ENCODE measurements around the gene CUL9. TPM values are rescaled to one million over a fixed set of nuclear protein-coding genes. Genes with fewer than 3 reads are reported as not detected.

The CUL9 gene
- total and polyA plus RNA-seq, 5 donors from 2014 or later, result 22.5 to 81.2 (median 24.7) TPM

DNA sequence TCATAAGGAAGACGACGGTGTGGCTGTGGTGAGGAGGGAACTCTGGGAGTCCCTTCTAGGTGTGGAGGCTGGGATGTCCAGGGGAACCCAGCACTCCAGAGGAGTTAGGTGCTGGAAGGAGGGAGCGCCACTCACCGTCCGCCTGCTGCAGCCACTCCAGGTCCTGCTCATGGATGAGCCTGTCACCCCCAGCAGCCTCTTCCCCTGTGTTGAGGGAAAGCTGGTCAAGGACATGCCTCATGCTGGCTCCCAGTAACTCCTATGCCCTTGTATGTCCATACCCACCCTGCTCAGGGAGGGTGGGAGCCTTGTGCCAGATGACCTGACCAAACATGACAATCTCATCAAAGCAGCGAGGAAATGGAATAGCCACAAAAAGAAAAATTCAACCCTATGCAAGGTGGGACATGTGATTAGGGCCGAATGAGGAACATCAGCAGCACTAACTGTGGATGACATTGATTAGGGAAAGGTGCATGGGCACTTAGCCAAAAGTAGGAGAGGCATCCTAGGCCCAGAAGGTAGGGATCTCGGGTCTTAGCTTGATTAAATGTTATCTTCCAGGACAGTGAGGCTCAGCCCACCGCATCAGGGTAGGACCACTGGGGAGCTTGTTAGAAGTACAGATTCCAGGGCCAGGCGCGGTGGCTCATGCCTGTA, 44.3 kb downstream of the CUL9 start:
- no peak for DNase-seq
- Histone ChIP-seq H3K27me3 (ENCODE audit: control insufficient read depth, insufficient read depth, low read length) (no peaks in the 10 kb centered on the region), H3K4me3 (ENCODE audit: low read depth, low read length) (no peak overlapping the region), H3K27ac (ENCODE audit: insufficient read depth, low read length, poor library complexity, severe bottlenecking) (peak overlapping the region; percentile 99), H3K36me3 (ENCODE audit: control insufficient read depth, insufficient read depth, low read length) (no peaks in the 10 kb centered on the region), H3K9me3 (ENCODE audit: control insufficient read depth in 2 of 2, low read length in 2 of 2) (no peaks in the 10 kb centered on the region), H3K4me1 (ENCODE audit: control insufficient read depth, insufficient read depth, low read length, poor library complexity, severe bottlenecking) (peaks cover 63% of the 10 kb centered on the region)
- Mint-ChIP-seq H3K27me3 (peaks cover 8% of the 10 kb centered on the region), H3K4me3 (peak overlapping the region; percentile 10 to 94 (median 53)), H3K36me3 (peaks cover 7% of the 10 kb centered on the region), H3K4me1 (peaks cover 19 to 82% (median 54%) of the 10 kb centered on the region in 4 donors), H3K27ac (peak overlapping the region; percentile 77 to 100 (median 100)), H3K9me3 (no peaks in the 10 kb centered on the region)
- no peak for ATAC-seq (ENCODE audit: low read depth in 2 of 2)

- peaks cover 24% of the 10 kb centered on the region for H3K27me3 Mint-ChIP-seq
- peak within 1 kb of the TSS; percentile 95 to 100 (median 97) for H3K27ac Mint-ChIP-seq
- Histone ChIP-seq H3K4me1 (ENCODE audit: control insufficient read depth, insufficient read depth, low read length, poor library complexity, severe bottlenecking) (peaks cover 34% of the 10 kb centered on the region), H3K27me3 (ENCODE audit: control insufficient read depth, insufficient read depth, low read length) (no peaks in the 10 kb centered on the region), H3K36me3 (ENCODE audit: control insufficient read depth, insufficient read depth, low read length) (no peaks in the 10 kb centered on the region), H3K9me3 (ENCODE audit: control insufficient read depth in 2 of 2, low read length in 2 of 2) (no peaks in the 10 kb centered on the region), H3K27ac (ENCODE audit: insufficient read depth, low read length, poor library complexity, severe bottlenecking) (peak within 1 kb of the TSS; percentile 71), H3K4me3 (ENCODE audit: low read depth, low read length) (peak within 1 kb of the TSS; percentile 72)
- peaks cover 0 to 1% (median 0%) of the 10 kb centered on the region in 7 donors for H3K9me3 Mint-ChIP-seq
- peak within 1 kb of the TSS; percentile 92 to 95 (median 94) for H3K4me3 Mint-ChIP-seq
- DNase-seq (peak; percentile 68 to 80 (median 77)), ATAC-seq (ENCODE audit: low read depth in 2 of 2) (peak; percentile 79 to 80)
- H3K36me3 Mint-ChIP-seq, result peaks cover 7% of the 10 kb centered on the region
- H3K4me1 Mint-ChIP-seq, result peaks cover 12 to 57% (median 34%) of the 10 kb centered on the region in 4 donors
These were observed 47.2 kb downstream of the CUL9 start, which contains the start of gene DNPH1 for GRCh38 chr6:43228951-43229802. DNPH1 (minus strand) TSS chr6:43229481; CDS start chr6:43229456, 25 bp downstream.

DNA sequence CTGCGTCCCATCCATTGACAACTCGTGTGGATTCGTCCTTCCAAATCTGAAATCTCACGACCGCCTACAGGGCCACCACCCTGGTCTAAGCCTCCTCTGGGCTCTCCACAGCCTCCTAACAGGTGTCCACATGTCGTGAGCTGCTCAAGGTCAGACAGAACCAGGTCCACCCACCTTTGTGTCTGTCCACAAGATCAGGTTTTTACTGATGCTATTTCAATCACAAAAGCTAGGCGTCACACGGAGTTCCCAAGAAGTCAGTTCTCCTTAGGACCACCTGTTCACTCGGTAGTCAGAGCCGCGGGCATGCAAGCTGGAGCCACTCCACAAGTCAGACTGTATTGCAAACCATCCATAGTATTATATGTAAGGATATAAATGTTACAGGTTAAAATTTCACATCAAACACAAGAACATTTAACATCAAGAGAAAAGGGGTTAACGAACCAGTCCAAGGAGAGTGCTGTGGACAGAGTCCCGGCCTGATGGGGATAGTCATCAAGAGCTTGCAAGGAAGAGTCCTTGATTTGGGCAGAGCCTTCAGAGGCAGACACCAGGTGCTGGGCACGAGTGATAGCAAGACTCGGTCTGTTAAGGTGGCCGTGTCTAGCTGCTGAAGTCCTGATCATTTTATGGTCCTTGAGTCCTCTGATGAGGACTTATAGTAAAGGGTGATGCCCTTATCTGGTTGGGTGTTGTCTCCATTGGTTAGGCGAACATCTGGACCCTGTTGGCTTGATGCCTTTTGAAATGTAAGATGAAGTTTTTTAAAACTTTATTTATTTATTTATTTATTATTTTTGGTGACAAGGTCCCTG, 48.0 kb downstream of the CUL9 start:
- peak overlapping the region; percentile 47 for H3K4me3 ChIP-seq (ENCODE audit: low read depth, low read length)
- peaks cover 20% of the 10 kb centered on the region for H3K27me3 Mint-ChIP-seq
- H3K9me3 ChIP-seq (ENCODE audit: control insufficient read depth in 2 of 2, low read length in 2 of 2), result no peaks in the 10 kb centered on the region
- peaks cover 26% of the 10 kb centered on the region for H3K4me1 ChIP-seq (ENCODE audit: control insufficient read depth, insufficient read depth, low read length, poor library complexity, severe bottlenecking)
- H3K36me3 Mint-ChIP-seq, result peaks cover 4% of the 10 kb centered on the region
- no peaks in the 10 kb centered on the region for H3K27me3 ChIP-seq (ENCODE audit: control insufficient read depth, insufficient read depth, low read length)
- H3K4me3 Mint-ChIP-seq, result peak overlapping the region; percentile 86 to 95 (median 92)
- DNase-seq (no peak), ATAC-seq (ENCODE audit: low read depth in 2 of 2) (no peak)
- H3K27ac Mint-ChIP-seq, result peak overlapping the region; percentile 77 to 96 (median 93)
- peaks cover 8 to 51% (median 28%) of the 10 kb centered on the region in 4 donors for H3K4me1 Mint-ChIP-seq
- peak overlapping the region; percentile 71 for H3K27ac ChIP-seq (ENCODE audit: insufficient read depth, low read length, poor library complexity, severe bottlenecking)
- H3K36me3 ChIP-seq (ENCODE audit: control insufficient read depth, insufficient read depth, low read length), result no peaks in the 10 kb centered on the region
- H3K9me3 Mint-ChIP-seq, result peaks cover 0 to 1% (median 0%) of the 10 kb centered on the region in 7 donors

GRCh38 chr6:43231053-43231452, 49.1 kb downstream of the CUL9 start:
- DNase-seq, result no peak
- Mint-ChIP-seq H3K4me3 (peak overlapping the region in 3 of 4 donors; percentile 64 to 82 (median 73)), H3K27ac (peak overlapping the region; percentile 16 to 86 (median 62)), H3K36me3 (no peaks in the 10 kb centered on the region), H3K4me1 (peaks cover 8 to 40% (median 20%) of the 10 kb centered on the region in 4 donors), H3K27me3 (peaks cover 21% of the 10 kb centered on the region), H3K9me3 (peaks cover 0 to 1% (median 0%) of the 10 kb centered on the region in 7 donors)
- H3K9me3 ChIP-seq (ENCODE audit: control insufficient read depth in 2 of 2, low read length in 2 of 2), result no peaks in the 10 kb centered on the region
- no peaks in the 10 kb centered on the region for H3K36me3 ChIP-seq (ENCODE audit: control insufficient read depth, insufficient read depth, low read length)
- H3K27ac ChIP-seq (ENCODE audit: insufficient read depth, low read length, poor library complexity, severe bottlenecking), result no peak overlapping the region
- H3K27me3 ChIP-seq (ENCODE audit: control insufficient read depth, insufficient read depth, low read length), result peaks cover under 1% of the 10 kb centered on the region
- no peak overlapping the region for H3K4me3 ChIP-seq (ENCODE audit: low read depth, low read length)
- no peak for ATAC-seq (ENCODE audit: low read depth in 2 of 2)
- H3K4me1 ChIP-seq (ENCODE audit: control insufficient read depth, insufficient read depth, low read length, poor library complexity, severe bottlenecking), result peaks cover 16% of the 10 kb centered on the region

- H3K27ac Mint-ChIP-seq, result peak overlapping the region in 2 of 3 donors; percentile 16 to 86
- Histone ChIP-seq H3K27me3 (ENCODE audit: control insufficient read depth, insufficient read depth, low read length) (peaks cover 3% of the 10 kb centered on the region), H3K4me3 (ENCODE audit: low read depth, low read length) (no peak overlapping the region), H3K9me3 (ENCODE audit: control insufficient read depth in 2 of 2, low read length in 2 of 2) (no peaks in the 10 kb centered on the region), H3K27ac (ENCODE audit: insufficient read depth, low read length, poor library complexity, severe bottlenecking) (no peak overlapping the region), H3K4me1 (ENCODE audit: control insufficient read depth, insufficient read depth, low read length, poor library complexity, severe bottlenecking) (peaks cover 12% of the 10 kb centered on the region), H3K36me3 (ENCODE audit: control insufficient read depth, insufficient read depth, low read length) (no peaks in the 10 kb centered on the region)
- no peaks in the 10 kb centered on the region for H3K36me3 Mint-ChIP-seq
- H3K4me1 Mint-ChIP-seq, result peaks cover 8 to 32% (median 14%) of the 10 kb centered on the region in 4 donors
- H3K27me3 Mint-ChIP-seq, result peaks cover 25% of the 10 kb centered on the region
- ATAC-seq (ENCODE audit: low read depth in 2 of 2), result no peak
- H3K4me3 Mint-ChIP-seq, result peak overlapping the region in 3 of 4 donors; percentile 64 to 82 (median 73)
- H3K9me3 Mint-ChIP-seq, result peaks cover 0 to 1% (median 0%) of the 10 kb centered on the region in 7 donors
- no peak for DNase-seq
These were observed 49.9 kb downstream of the CUL9 start for GRCh38 chr6:43231735-43232450.

DNA sequence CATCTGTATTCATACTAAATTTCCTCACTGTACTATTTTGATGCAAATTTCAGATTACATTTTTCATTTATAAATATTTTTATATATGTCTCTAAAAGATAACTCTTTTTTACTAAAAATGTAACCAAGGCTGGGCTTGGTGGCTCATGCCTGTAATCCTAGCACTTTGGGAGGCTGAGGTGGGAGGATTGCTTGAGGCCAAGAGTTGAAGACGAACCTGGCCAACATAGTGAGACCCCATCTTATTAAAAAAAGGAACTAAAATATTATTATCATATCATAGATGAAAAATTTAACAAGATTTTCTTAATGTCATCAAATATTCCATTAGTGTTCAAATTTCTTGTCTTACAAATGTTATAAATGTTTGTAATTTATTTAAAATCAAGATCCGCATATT, 53.8 kb downstream of the CUL9 start:
- H3K9me3 Mint-ChIP-seq, result peaks cover 0 to 7% (median 1%) of the 10 kb centered on the region in 7 donors
- Histone ChIP-seq H3K36me3 (ENCODE audit: control insufficient read depth, insufficient read depth, low read length) (no peaks in the 10 kb centered on the region), H3K27ac (ENCODE audit: insufficient read depth, low read length, poor library complexity, severe bottlenecking) (no peak overlapping the region), H3K9me3 (ENCODE audit: control insufficient read depth in 2 of 2, low read length in 2 of 2) (peaks cover 0 to 5% of the 10 kb centered on the region in 2 experiments), H3K4me3 (ENCODE audit: low read depth, low read length) (no peak overlapping the region), H3K27me3 (ENCODE audit: control insufficient read depth, insufficient read depth, low read length) (peaks cover 9% of the 10 kb centered on the region), H3K4me1 (ENCODE audit: control insufficient read depth, insufficient read depth, low read length, poor library complexity, severe bottlenecking) (no peaks in the 10 kb centered on the region)
- H3K27me3 Mint-ChIP-seq, result peaks cover 27% of the 10 kb centered on the region
- DNase-seq (no peak), ATAC-seq (ENCODE audit: low read depth in 2 of 2) (no peak)
- peaks cover 8% of the 10 kb centered on the region for H3K36me3 Mint-ChIP-seq
- H3K4me3 Mint-ChIP-seq, result no peak overlapping the region
- no peak overlapping the region for H3K27ac Mint-ChIP-seq
- H3K4me1 Mint-ChIP-seq, result peaks cover 0 to 7% (median under 1%) of the 10 kb centered on the region in 4 donors
